ENCODE results near the gene ADARB2. TPM values are rescaled to one million over a fixed set of nuclear protein-coding genes. Genes with fewer than 3 reads are reported as not detected.

Gene ADARB2
- total and polyA plus RNA-seq, 4 donors = 0.22 to 1.3 (median 0.55) TPM

GRCh38 chr10:1396297-1396635 is 341.1 kb downstream of the ADARB2 start:
- Histone ChIP-seq H3K4me1 (ENCODE audit: control insufficient read depth in 5 of 5, insufficient read depth in 5 of 5, low read length in 5 of 5) (peaks cover 0 to 5% (median 0%) of the 10 kb centered on the region in 5 donors), H3K36me3 (ENCODE audit: control insufficient read depth in 4 of 4, insufficient read depth in 4 of 4, low read length in 4 of 4) (no peaks in the 10 kb centered on the region), H3K9me3 (ENCODE audit: control insufficient read depth in 4 of 4, insufficient read depth in 3 of 4, low read length in 3 of 4) (no peaks in the 10 kb centered on the region), H3K27ac (ENCODE audit: low read depth in 1 of 2, low read length in 1 of 2) (no peak overlapping the region), H3K27me3 (ENCODE audit: control insufficient read depth in 3 of 3, insufficient read depth in 3 of 3, low read length in 2 of 3) (no peaks in the 10 kb centered on the region), H3K4me3 (no peak overlapping the region), H3K9ac (ENCODE audit: insufficient read depth in 1 of 2, low read length in 2 of 2) (no peak overlapping the region)
- TF ChIP-seq CTCF (IDR thresholded peaks at IDR 0.05; ENCODE audit: control extremely low read depth, extremely low read depth) = no peak
- no peak for DNase-seq
- WGBS, 2 donors = 84 to 85% methylated on average over 20 of the region's 20 CpGs
- no peak for ATAC-seq (ENCODE audit: insufficient read depth, low FRiP score)

GRCh38 chr10:1395481-1396296 is 341.6 kb downstream of the ADARB2 start:
- H3K9ac ChIP-seq (ENCODE audit: insufficient read depth in 1 of 2, low read length in 2 of 2) = no peak overlapping the region
- peaks cover 0 to 2% (median 0%) of the 10 kb centered on the region in 5 donors for H3K4me1 ChIP-seq (ENCODE audit: control insufficient read depth in 5 of 5, insufficient read depth in 5 of 5, low read length in 5 of 5)
- no peaks in the 10 kb centered on the region for H3K9me3 ChIP-seq (ENCODE audit: control insufficient read depth in 4 of 4, insufficient read depth in 3 of 4, low read length in 3 of 4)
- H3K27me3 ChIP-seq (ENCODE audit: control insufficient read depth in 3 of 3, insufficient read depth in 3 of 3, low read length in 2 of 3) = no peaks in the 10 kb centered on the region
- no peak overlapping the region for H3K27ac ChIP-seq (ENCODE audit: low read depth in 1 of 2, low read length in 1 of 2)
- no peak for TF ChIP-seq CTCF (IDR thresholded peaks at IDR 0.05; ENCODE audit: control extremely low read depth, extremely low read depth)
- DNase-seq (peak in 1 of 3 donors; percentile 9), ATAC-seq (ENCODE audit: insufficient read depth, low FRiP score) (no peak)
- WGBS, 2 donors = 90 to 95% methylated on average over 33 of the region's 33 CpGs
- no peaks in the 10 kb centered on the region for H3K36me3 ChIP-seq (ENCODE audit: control insufficient read depth in 4 of 4, insufficient read depth in 4 of 4, low read length in 4 of 4)
- no peak overlapping the region for H3K4me3 ChIP-seq

GRCh38 chr10:1395025-1395480 is 342.3 kb downstream of the ADARB2 start:
- WGBS, 2 donors = 86 to 87% methylated on average over 11 of the region's 11 CpGs
- ATAC-seq (ENCODE audit: insufficient read depth, low FRiP score) = no peak
- no peak for TF ChIP-seq CTCF (IDR thresholded peaks at IDR 0.05; ENCODE audit: control extremely low read depth, extremely low read depth)

More at GRCh38 chr10:1395025-1395480, 342.3 kb downstream of the ADARB2 start:
- Histone ChIP-seq H3K27me3 (ENCODE audit: control insufficient read depth in 3 of 3, insufficient read depth in 3 of 3, low read length in 2 of 3) (no peaks in the 10 kb centered on the region), H3K4me3 (no peak overlapping the region), H3K9ac (ENCODE audit: insufficient read depth in 1 of 2, low read length in 2 of 2) (no peak overlapping the region), H3K36me3 (ENCODE audit: control insufficient read depth in 4 of 4, insufficient read depth in 4 of 4, low read length in 4 of 4) (no peaks in the 10 kb centered on the region), H3K4me1 (ENCODE audit: control insufficient read depth in 5 of 5, insufficient read depth in 5 of 5, low read length in 5 of 5) (no peaks in the 10 kb centered on the region), H3K27ac (ENCODE audit: low read depth in 1 of 2, low read length in 1 of 2) (no peak overlapping the region), H3K9me3 (ENCODE audit: control insufficient read depth in 4 of 4, insufficient read depth in 3 of 4, low read length in 3 of 4) (no peaks in the 10 kb centered on the region)
- peak in 1 of 3 donors; percentile 5 for DNase-seq
